Activated T-cell treated with anti-CD3 and anti-CD28 coated beads, Interleukin-2, amount 50 U/mL, for 48 hours (primary cell): ENCODE measurements around the gene CNBP.
"Not testable (repeated sequence)": the region's sequence is repeated elsewhere in the genome, so short reads cannot be mapped to it uniquely, and the experiment has no call there.

Source experiments
- DNase-seq, 2 experiments: peaks; one replicate each; pipeline ENCODE4 v3.0.0-alpha.2; 2020

The CNBP gene

GRCh38 chr3:129183569-129184395, at the start of gene CNBP:
Gene CNBP, minus strand, starts transcription at chr3:129183896. Its CDS starts 12,139 bp downstream, at chr3:129171757.
- DNase-seq: peak; percentile 94 to 96

- DNase-seq: no peak
These were observed 47.8 kb upstream of the CNBP start for GRCh38 chr3:129231331-129232119.

- DNase-seq: peak; percentile 37 to 49
These were observed 46.8 kb upstream of the CNBP start for GRCh38 chr3:129230311-129231019.

- DNase-seq: no peak
These were observed 45.3 kb upstream of the CNBP start for GRCh38 chr3:129228891-129229585.

GRCh38 chr3:129226374-129226773, 42.7 kb upstream of the CNBP start:
- no peak for DNase-seq

- peak; percentile 27 to 40 for DNase-seq
These were observed 41.3 kb upstream of the CNBP start for GRCh38 chr3:129224984-129225393.

GRCh38 chr3:129224387-129224786, 40.7 kb upstream of the CNBP start:
- not testable (repeated sequence) for DNase-seq

- DNase-seq: no peak
These were observed 35.0 kb upstream of the CNBP start for GRCh38 chr3:129218742-129219141.

- DNase-seq: no peak
These were observed 29.5 kb upstream of the CNBP start for GRCh38 chr3:129213238-129213637.

GRCh38 chr3:129211772-129212171, 28.1 kb upstream of the CNBP start:
- DNase-seq: no peak

- DNase-seq: no peak
These were observed 27.6 kb upstream of the CNBP start for GRCh38 chr3:129211345-129211744.

GRCh38 chr3:129207479-129207878, 23.8 kb upstream of the CNBP start:
- no peak for DNase-seq

GRCh38 chr3:129205109-129205832, 21.6 kb upstream of the CNBP start:
- DNase-seq: no peak

- DNase-seq: no peak
These were observed 20.8 kb upstream of the CNBP start for GRCh38 chr3:129204473-129204872.

- no peak for DNase-seq
These were observed 15.7 kb upstream of the CNBP start for GRCh38 chr3:129199366-129199765.

GRCh38 chr3:129197321-129197720, 13.6 kb upstream of the CNBP start:
- no peak for DNase-seq

GRCh38 chr3:129196601-129197000, 12.9 kb upstream of the CNBP start:
- no peak for DNase-seq

GRCh38 chr3:129195731-129196256, 12.1 kb upstream of the CNBP start:
- DNase-seq: no peak

GRCh38 chr3:129189793-129190192, 6.1 kb upstream of the CNBP start:
- not testable (repeated sequence) for DNase-seq

GRCh38 chr3:129187857-129188256, 4.2 kb upstream of the CNBP start:
- DNase-seq: no peak

- DNase-seq: no peak
These were observed 2.1 kb upstream of the CNBP start for GRCh38 chr3:129185783-129186182.
